GM06990 (cell line): Measurements from ENCODE around the gene CFAP91.

Source experiments
- DNase-seq: peaks from one replicate; pipeline ENCODE4 v3.0.0-alpha.2; 2011; ENCODE audit not compliant: insufficient read length; ENCODE audit errors: extremely low read depth
- H3K27me3 ChIP-seq: replicated peaks from 2 replicates; pipeline ENCODE4 v1.6.0; 2011; ENCODE audit warnings: low read length; ENCODE audit not compliant: control insufficient read depth, insufficient read depth
- H3K36me3 ChIP-seq: 2 replicates; pipeline ENCODE4 v1.5.1; 2011; ENCODE audit warnings: low read length; ENCODE audit not compliant: control insufficient read depth, insufficient read depth
- H3K4me3 ChIP-seq: replicated peaks from 2 replicates; pipeline ENCODE4 v1.5.1; 2011; ENCODE audit warnings: low read depth, mild to moderate bottlenecking, control low read depth, low read length
- TF ChIP-seq, protein P1 (sequence below): IDR thresholded peaks from 2 replicates; pipeline ENCODE4 v1.5.1; 2011; ENCODE audit warnings: low read length, control low read depth, mild to moderate bottlenecking, inconsistent platforms; ENCODE audit not compliant: insufficient read depth, poor library complexity, severe bottlenecking

CFAP91 gene

DNA sequence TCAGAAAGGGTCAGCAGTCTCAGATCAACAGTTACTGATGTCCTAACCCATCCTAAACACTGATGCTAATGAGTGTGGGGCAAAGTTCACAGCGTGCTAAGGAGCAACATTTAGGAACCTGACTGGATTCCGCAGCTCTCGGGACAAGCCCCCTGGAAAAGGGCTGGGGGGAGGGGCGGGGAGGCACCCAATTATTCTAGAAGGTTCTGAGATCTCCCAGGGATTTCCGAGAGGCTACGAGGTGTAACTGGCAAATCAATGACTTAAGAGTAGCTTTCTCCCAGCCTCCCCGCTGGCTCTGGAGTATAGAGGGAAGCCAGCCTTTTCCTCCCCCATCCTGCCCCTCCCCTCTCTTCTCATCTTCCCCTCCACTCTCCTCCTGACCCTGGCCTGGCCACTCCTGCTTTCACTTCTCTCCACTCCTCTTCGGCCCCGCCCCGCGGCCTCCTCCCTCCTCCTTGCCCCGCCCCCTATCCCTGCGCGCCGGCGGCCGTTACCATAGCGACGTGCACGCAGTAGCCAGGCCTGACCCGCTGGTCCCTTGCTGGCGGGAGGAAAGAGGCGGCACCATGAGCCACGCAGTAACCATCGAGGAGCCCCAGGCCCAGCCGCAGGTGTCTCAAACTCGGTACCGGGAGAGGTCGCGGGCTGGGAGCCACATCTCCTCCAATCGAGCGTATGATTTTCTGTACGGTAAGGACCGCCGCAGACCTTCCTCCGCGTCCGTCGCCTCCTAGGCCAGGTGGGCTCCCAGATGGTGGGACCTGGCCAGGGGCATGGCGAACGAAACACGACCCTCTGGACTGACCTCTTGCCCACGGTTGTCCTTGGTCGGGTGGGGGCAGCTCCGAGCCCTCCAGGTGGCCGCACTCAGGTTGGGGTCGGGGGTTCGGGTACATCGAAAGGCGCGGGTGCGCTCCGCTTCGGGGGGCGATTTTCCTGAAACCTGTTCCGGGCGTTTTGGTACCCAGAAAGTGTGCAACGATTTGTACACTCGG, at the start of gene CFAP91:
CFAP91 (plus strand) TSS at position 493 of the 998 bp plus-strand sequence; CDS start at position 570, 77 bp downstream.
- TF ChIP-seq, protein P1, sequence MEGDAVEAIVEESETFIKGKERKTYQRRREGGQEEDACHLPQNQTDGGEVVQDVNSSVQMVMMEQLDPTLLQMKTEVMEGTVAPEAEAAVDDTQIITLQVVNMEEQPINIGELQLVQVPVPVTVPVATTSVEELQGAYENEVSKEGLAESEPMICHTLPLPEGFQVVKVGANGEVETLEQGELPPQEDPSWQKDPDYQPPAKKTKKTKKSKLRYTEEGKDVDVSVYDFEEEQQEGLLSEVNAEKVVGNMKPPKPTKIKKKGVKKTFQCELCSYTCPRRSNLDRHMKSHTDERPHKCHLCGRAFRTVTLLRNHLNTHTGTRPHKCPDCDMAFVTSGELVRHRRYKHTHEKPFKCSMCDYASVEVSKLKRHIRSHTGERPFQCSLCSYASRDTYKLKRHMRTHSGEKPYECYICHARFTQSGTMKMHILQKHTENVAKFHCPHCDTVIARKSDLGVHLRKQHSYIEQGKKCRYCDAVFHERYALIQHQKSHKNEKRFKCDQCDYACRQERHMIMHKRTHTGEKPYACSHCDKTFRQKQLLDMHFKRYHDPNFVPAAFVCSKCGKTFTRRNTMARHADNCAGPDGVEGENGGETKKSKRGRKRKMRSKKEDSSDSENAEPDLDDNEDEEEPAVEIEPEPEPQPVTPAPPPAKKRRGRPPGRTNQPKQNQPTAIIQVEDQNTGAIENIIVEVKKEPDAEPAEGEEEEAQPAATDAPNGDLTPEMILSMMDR, result no peak

GRCh38 chr3:119653876-119654275, 48.9 kb upstream of the CFAP91 start:
- Histone ChIP-seq H3K36me3 (no peaks in the 10 kb centered on the region), H3K4me3 (no peak overlapping the region), H3K27me3 (no peaks in the 10 kb centered on the region)
- TF ChIP-seq, protein P1, result no peak
- no peak for DNase-seq

More for the DNA sequence above, at the start of gene CFAP91:
- Histone ChIP-seq H3K4me3 (peak within 1 kb of the TSS; percentile 45), H3K36me3 (no peaks in the 10 kb centered on the region), H3K27me3 (no peaks in the 10 kb centered on the region)
- DNase-seq, result peak; percentile 86

GRCh38 chr3:119657887-119658702, 44.7 kb upstream of the CFAP91 start:
- Histone ChIP-seq H3K27me3 (no peaks in the 10 kb centered on the region), H3K36me3 (peaks cover 4% of the 10 kb centered on the region), H3K4me3 (no peak overlapping the region)
- no peak for DNase-seq
- TF ChIP-seq, protein P1, result no peak

GRCh38 chr3:119658994-119659393, 43.8 kb upstream of the CFAP91 start:
- H3K36me3 ChIP-seq, result peaks cover 4% of the 10 kb centered on the region
- no peak for DNase-seq
- TF ChIP-seq, protein P1, result no peak
- no peaks in the 10 kb centered on the region for H3K27me3 ChIP-seq
- no peak overlapping the region for H3K4me3 ChIP-seq

- TF ChIP-seq, protein P1, result no peak
- no peak for DNase-seq
- no peaks in the 10 kb centered on the region for H3K27me3 ChIP-seq
Measured at GRCh38 chr3:119659606-119660291, 43.1 kb upstream of the CFAP91 start.

More at GRCh38 chr3:119659606-119660291, 43.1 kb upstream of the CFAP91 start:
- Histone ChIP-seq H3K36me3 (peaks cover 4% of the 10 kb centered on the region), H3K4me3 (no peak overlapping the region)
